Activated naive CD4-positive, alpha-beta T cell (primary cell): ENCODE results near the gene CASTOR1.

Experiments used
- DNase-seq, 4 experiments: peaks; one replicate each; lab custom pipeline; 2025; lab: John Stamatoyannopoulos, UW

Gene CASTOR1

DNA sequence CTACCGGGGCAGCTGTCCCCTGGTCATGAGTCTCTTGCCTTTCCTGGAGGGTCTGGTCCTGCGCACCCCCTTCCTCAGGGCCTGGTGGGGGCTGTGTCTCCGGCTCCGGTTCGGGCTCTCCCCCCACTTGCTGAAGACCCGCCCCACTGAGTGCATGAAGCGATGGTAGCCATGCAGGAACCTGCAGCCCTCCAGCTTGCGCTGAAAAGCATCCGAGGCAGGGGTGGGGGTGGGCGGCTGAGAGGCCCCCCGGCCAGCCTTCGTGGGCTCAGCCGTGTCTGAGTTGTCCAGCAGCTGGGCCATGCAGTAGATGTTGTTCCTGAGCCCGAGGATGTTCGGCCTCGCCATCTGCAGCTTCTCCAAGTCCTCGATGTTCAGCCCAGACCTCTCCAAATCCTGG is 25.4 kb downstream of the CASTOR1 start:
- DNase-seq = no peak

DNA sequence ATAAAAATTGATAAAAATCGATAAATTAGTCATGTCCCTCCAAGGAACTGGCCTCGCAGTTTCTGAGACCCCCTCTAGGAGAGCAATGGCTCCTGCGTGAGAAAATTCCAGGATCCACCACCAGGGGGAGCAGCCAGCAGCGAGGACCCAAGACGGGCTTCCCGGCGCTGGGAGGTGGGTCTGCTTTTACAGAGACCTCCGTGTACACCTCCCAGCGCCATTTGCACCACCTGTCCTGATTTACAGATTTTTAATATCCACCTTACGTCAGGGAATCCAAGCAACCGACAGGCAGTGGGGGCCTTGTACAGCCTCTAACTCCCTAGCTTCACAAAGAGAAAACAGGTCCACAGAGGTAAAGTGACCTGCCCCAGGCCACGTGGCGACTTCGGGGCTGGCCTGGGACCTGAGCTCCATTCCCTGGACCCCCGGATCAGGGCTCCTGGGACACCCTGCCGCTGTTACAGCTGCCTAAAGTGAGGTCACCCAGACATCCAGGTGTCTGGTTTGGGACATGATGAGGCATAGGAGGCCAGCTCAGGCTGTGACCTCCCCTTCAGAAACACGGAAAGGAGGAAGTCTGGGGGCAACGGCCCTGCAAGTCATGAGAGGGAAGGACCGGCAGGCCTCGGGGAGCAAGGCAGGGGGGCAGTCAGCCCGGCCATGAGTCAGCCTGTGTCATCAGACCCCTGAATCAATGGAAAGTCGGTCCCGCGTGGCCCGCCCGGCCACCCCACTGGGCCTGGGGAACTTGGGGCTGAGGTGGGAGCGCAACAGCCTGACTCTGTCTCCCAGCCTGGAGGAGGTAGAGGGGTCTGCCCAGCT is 26.2 kb downstream of the CASTOR1 start:
- DNase-seq = peak; percentile 39 to 80 (median 73)

DNA sequence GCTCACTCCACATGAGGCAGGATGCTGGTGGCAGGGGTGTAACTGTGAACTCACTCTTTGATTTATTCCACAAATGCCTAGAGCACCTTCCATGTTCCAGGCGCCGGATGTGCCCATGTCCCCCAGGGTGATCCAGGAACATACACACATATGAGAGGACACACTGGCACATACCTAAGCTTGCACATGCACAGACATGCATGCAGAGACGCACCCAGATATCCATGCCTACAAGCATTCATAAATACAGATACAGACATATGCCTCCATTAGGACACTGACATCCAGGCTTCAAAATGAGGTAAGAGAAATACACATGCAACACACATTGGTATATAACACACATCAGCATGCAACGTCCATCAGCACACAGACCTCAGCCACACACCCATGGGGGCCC is 27.2 kb downstream of the CASTOR1 start:
- no peak for DNase-seq

DNA sequence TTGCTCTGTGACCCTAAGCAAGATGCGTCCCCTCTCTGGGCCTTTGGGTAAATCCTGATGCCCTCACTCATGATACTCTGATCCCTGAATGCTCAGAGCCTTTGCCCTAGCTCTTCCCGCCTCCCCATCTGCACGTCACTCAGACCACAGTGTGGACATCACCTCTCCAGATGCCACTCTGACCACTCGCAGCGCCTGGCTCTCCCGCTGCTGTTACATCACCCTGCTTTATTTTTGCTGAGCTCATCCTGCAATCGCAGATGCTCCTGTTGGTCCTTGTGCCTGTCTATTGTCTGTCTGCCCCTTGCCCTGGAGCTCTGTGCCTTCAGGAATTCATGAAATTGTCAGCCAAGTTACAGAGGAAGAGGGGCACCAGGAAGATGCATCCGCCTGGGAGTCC is 28.2 kb downstream of the CASTOR1 start:
- DNase-seq = no peak

- no peak for DNase-seq
Measured at GRCh38 chr22:30260682-30261081, 28.6 kb downstream of the CASTOR1 start.

DNA sequence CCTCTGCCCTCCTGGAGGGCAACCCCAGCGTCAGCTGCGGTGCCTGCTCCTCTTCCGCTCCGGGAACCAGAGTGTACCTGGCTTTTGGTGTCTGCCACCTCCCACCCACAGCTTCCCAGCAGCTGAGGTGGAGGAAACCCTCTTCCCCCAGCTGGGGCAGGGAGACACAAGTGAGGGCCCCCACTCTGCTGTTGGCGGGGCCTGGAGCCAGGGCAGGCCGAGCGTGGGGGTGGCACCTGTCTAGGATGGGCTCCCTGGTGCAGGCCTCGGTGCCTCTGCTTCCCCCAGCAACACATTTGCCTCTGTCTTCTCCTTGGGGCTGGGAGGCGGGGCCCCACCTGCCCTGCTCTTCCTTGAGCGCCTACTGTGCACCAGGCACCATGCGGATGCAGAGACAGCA is 29.0 kb downstream of the CASTOR1 start:
- no peak for DNase-seq

DNA sequence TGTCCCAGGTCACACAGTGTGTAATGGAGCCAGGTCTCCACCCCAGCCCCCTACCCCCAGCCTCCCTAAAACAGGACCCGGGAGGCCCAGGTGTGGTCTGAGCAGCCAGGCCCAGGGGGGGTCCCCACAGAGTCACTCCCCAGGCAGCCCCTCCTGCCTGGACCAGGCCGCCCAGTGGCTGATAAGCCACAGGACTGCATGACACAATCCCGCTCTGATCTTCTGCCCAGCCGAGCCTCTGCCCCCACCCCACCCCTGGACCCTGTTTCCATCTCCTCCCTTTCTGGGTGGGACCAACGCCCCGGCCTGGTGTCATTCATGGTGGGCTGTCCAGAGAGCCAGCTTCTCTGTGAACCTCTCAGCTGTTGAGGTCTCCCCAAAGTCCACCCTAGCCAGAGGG is 35.0 kb downstream of the CASTOR1 start:
- no peak for DNase-seq

- DNase-seq = no peak
Measured at GRCh38 chr22:30253205-30253852, 36.0 kb downstream of the CASTOR1 start.

DNA sequence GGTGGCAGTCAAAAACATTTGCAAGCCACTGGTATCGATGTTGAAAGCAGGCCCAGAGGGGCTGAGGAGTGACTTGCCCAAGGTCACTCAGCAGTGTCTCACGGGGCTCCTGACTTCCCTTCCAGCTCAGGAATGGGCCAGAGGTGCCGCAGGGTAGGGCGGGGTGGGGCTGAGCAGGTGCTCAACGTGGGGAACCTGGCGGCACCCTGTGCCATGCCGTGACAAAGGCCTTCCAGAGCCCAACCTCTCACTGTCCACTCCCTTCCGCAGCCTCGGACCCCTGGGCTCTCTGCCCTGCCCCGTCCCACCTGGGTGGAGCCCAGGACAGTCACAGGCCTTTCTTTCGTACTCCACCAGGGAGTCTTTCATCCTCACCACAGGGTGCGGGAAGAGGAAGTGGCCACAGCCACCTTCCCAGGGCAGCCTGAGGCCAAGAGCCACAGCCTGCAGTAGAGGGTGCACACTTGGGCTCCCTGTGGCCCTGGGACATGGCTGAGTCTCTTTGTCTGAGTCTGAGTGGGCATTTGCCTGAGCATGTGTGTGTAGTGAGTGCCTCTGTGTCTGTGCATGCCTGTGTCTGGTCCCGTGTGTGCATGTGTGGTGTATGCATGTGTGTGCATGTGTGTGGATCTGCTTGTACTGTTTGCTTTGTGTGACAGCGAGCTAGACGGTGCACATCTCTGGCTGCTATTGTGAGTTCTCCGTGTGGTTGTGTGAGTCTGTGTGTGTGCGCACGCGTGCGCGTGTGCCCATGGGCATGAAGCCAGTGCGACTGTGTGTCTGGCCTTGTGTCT is 36.7 kb downstream of the CASTOR1 start:
- DNase-seq = no peak

DNA sequence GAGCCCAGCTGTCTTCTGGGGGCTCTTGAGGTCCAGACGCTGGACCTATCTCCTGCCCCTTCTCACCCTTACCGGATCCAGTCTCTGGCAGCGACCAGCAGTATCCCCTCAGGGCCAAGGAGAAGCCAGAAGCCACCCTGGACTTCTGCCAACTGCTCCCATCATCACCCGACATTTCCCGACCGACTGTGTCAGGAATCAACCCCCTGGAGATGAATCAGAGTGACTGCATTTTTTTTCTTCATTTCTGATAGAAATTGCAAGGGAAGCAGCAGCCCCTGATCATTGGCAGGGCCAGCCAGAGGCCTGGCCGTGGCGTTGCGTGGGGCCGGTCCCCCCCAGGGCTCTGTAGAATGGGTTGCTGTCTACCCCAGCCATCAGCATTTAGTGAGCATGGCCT is 37.6 kb downstream of the CASTOR1 start:
- DNase-seq = no peak

GRCh38 chr22:30250661-30251267 is 38.5 kb downstream of the CASTOR1 start:
- no peak for DNase-seq

- DNase-seq = no peak
Measured at GRCh38 chr22:30250039-30250565, 39.2 kb downstream of the CASTOR1 start.

DNA sequence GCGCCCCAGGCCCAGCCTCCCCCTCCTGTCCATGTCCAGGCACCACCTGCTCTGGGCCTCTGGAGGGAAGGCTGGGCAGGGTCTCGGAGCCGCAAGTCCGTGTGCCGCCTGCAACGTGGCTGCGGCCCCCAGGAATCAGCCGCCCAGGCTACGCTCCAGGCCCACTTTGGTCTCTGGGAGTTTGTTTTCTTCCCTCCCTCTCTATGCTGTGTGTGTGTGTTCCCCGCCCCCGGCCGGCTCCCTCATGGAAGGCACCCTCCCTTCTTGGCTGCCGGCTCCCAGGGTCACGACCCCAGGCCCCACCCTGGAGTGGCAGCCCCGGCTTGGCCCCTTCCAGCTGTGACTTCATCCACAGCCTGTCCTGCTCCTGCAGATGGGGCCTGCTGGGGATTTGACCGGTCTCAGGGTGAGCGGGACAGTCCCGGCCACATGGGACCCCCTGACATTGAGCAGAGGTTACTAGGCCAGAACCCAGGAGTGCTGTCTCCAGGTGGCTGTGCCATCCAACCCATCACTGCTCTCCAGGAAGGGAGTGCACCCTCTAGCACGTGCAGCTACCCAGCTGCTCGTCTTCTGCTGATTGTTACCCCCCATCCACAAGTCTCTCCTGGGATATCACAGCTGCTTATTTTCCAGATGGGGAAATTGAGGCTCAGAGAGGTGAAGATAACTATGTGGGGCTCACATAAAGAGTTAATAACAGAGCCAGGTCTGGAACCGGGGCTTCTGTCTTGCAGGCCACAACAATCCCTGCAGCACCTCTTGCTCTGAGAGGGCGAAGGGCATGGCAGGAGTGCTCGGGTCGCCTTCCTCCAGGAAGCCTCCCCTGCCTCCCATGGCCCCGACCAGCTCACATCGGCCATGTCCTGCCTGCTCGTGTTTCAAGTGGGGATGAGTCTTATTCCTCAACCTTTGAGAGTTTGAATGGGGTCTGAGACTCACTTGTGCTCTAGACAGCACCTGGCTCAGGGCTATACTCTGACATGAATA is 40.0 kb downstream of the CASTOR1 start:
- DNase-seq = no peak

- no peak for DNase-seq
Measured at GRCh38 chr22:30248484-30248883, 40.8 kb downstream of the CASTOR1 start.

DNA sequence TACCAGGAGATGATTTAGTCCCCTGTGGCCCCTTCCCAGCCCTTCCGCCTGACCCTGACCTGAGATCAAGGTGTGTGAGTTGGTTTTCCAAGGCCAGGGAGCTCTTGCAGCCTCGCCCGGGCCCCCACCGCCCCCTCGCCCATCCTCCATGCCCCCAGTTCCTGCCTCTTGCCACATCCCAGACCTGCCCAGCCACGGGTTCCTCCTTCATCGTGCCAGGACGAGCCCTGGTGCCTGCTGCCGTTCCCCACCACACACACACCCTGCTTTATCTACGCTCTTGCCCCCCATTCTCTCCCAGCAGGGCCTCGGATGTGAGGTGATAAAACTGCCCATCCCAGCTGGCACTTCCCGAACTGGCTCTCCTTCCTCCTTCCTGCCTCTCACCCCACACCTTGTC is 41.3 kb downstream of the CASTOR1 start:
- DNase-seq = no peak

DNA sequence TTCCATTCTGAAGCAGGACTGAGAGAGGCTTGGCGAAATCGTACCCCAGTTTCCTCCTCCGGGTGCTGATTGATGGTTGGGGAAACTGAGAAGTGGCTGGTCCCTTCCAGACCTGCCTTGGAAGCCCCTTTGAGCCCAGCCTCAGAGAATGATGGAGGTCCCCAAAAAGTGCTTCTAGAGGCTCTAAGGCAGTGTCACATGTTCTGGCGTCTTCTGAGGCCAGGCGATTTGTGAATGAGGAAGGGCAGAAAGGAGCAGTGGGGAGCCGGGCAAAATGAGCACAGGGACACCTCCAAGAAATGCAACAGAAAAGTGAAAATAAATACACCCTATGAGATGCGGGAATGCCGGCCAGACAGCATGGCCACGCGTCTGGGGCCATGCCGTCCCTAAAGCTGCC is 41.7 kb downstream of the CASTOR1 start:
- no peak for DNase-seq

GRCh38 chr22:30246814-30247376 is 42.4 kb downstream of the CASTOR1 start:
- DNase-seq = no peak

DNA sequence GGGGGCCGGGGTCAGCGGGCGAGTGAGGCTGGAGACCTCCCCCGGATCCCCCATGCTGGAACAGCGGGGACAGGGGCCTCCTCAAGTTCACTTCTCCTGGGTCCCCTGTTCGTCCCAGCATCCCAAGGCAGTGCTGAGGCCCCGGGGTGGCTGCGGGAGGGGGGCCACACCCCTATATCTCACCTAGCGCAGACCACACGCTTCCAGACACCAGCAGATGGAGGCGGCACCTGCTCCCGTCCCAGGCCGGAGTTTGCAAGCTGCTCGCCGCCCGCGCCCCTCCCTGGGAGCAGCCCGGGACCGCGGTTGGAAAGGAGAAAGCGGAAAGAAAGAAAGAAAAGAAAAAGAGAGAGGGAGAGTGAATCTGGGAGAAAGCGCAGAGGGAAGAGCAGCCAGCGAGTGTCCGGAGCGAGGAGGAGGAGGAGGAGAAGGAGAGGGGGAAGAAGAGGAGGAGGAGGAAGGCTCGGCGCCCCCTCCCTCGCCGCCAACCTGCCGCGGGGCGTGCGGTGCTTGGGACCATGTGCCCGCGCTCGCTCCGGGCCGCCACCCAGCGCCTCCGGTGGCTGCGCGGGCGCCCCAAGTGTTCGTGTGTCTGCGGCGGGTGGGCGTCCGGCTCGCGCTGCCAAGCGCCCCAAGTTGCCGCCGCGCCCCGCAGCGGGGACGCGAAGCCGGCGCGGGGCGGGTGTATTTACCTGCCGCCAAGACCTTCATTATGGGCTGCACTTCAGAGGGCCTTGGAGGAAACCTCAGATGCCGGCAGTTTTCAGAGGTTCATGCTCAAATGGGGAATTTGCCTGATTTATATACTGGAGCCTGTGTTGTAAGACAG is 43.1 kb downstream of the CASTOR1 start, which contains the start of gene LIF:
LIF (minus strand) TSS at position 775 of the 829 bp plus-strand sequence; CDS start at position 711, 64 bp downstream.
- DNase-seq = peak in 2 of 4 experiments; percentile 30 to 41

DNA sequence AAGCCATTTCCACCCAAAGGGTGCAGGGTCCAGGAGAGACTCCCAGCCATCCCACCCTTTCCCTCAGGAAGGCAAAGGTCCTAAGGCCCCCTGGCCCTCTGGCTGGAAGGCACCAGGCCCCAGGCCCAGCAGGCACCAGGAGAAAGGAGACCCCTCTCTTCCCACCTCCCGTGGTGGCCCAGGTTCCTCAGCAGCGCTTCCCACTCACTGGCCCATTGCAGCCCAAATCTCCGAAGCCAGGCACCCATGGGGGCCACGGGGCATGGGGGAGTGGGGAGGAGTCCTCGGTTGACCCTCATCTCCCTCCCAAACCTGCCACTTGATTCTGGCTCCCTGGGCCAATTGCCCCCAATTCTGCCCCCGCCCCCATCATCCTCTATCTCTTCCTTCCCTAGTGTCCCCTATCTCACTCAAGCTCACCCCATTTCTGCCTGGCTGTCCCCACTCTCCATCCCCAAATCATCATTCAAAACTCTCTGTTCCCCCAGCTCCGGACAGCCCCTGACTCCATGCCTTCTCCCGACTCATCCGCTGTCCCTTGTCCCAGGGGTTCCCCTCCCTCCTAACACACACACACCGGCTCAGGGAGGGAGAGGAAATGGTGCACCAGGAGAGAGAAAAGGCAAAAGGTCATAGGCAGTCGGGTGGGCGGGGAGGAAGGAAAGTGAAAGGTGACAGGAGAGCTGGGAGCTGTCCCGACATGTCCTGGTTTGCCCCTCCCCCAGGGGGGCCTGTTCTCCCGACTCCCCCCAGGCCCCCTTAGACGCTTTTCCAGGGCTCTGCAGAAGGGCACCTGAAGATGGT is 43.9 kb downstream of the CASTOR1 start:
- no peak for DNase-seq
